C1 segment of cervical spinal cord (tissue), 14 donors: ENCODE results near the gene COL28A1.
A peak's percentile ranks its signal among the peaks of the same experiment; 100 is the strongest.
"Not testable (repeated sequence)": the region's sequence is repeated elsewhere in the genome, so short reads cannot be mapped to it uniquely, and the experiment has no call there.

Source experiments
- DNase-seq, 14 donors: peaks; one replicate each; lab custom pipeline; 2025; lab: John Stamatoyannopoulos, UW

The COL28A1 gene

DNA sequence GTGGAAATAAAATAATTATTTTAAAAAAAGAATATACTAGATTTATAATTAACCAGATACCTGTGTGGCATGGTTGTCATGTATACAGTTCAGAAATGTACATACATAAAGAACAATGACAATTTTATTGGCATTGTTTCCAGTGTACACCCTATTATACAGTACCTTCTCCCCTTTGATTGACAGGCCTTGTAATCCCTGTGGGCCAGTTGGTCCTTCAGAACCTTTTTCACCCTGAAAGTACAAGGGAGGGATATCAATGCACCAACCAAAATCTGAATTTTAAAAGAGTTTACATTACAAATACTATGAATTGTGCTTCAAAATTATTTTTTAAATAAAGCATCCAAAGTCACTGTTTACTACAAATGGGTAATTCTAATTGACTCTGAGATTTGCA lies 61.2 kb downstream of the COL28A1 start:
- DNase-seq, result no peak

GRCh38 chr7:7464991-7465765 lies 70.5 kb downstream of the COL28A1 start:
- DNase-seq, result not testable (repeated sequence)

DNA sequence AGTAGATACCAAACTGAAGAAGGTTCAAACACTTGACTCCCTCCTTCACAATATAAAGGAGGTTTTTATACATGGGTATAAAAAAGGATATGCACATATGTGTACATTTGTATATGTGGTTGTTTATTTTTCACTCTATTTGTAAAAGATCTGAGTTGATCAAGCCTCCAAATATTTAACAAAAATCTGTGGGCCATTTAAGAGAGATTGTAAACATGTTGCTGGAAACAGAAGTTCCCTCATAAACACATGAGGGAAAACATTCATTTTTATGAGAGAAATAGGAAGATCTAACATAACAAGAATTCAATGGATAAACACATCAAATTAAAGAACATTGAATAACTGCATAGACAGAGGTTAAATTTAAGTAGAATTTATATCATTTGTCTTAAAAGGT lies 81.7 kb downstream of the COL28A1 start:
- DNase-seq, result no peak

GRCh38 chr7:7452652-7453051 lies 83.0 kb downstream of the COL28A1 start:
- no peak for DNase-seq

DNA sequence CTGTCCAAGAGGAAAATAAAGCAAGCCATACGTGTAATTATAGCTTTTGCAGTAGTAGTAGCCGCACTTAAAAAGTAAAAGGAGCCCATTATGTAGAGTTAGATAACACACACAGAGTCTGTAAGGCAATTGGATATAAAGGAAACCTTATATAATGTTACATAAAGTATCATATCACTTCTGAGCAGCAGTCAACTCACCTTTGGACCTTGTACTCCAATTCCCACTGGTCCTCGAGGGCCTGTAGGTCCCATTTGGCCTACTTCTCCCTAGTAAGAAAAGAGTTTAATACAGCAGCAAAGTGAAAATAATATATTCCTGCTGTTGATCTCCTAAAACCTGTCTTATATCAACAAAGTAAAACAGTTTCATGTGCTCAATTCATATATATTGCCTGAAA lies 83.6 kb downstream of the COL28A1 start:
- no peak for DNase-seq

DNA sequence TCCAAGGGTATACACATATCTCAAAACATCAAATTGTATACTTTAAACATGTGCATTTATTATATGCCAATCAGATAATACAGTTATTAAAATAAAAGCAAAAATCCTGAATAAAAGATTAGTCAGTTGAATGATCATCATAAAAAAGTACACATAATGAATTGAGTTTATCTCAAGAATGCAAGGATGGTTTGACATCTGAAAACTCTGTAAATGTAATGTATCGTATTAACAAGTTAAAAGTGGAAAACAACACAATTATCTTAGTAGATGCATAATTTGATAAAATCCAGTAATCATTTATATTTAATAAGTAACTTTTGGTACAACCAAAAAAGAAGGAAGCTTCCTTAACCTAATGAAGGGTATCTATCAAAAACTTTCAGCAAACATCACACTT lies 86.6 kb downstream of the COL28A1 start:
- no peak for DNase-seq

DNA sequence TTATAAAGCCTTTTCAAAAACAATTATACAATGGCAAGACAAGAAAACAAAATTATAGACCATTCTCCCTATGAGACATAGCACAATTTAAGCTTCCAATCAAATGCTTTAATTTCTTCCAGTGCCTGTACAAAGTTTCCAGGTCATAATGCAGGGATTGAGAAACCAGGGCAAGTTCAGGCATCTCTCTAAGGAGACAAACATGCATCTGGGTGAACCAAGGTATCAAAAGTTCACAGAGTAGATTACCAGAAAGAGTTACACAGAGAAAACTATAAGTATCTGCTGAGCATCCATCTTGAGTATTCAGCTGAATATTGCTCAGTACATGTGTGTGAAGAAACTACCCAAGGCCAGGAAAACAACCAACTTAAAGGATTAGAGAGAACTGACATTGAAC lies 89.1 kb downstream of the COL28A1 start:
- no peak for DNase-seq

GRCh38 chr7:7443806-7444350 lies 91.8 kb downstream of the COL28A1 start:
- no peak for DNase-seq

DNA sequence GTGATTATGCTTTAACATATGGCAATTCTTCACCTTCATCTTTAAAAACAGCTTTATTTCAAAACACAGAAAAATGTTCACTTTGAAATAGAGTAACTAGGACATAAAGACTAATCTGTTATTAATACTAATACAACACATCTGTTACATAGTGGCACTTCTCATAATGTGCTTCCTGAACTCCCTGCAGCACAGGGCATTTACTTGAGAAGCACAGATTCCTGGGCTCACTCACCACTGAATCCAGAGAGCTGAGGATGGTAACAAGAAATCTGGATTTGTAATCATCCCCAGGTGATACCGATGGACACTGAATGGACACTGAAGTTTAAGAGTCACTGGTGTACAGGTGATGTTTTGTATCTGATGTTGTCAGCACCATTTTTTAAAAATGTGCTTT lies 96.1 kb downstream of the COL28A1 start:
- DNase-seq, result no peak

- no peak for DNase-seq
These were observed 96.8 kb downstream of the COL28A1 start for GRCh38 chr7:7438851-7439250.

- no peak for DNase-seq
These were observed 99.7 kb downstream of the COL28A1 start for GRCh38 chr7:7435978-7436377.

DNA sequence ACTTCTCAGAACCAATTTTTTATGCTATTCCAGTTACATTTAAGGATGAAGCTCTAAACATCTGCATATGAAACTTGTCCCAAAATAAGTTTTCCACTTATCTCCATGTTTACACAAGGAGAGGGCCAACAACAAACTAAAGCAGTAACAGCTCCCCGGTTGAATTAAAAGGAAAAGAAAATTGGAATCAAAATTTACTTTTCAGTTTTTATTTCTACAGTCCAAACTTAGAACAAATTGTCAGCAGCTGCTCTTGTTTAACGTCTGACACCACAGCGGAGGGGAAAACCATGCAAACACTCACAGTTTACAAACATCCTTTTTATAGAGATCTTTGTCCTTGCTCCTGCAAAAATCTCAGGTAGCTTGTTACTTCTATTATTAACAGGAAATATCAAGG lies 101.3 kb downstream of the COL28A1 start:
- no peak for DNase-seq

DNA sequence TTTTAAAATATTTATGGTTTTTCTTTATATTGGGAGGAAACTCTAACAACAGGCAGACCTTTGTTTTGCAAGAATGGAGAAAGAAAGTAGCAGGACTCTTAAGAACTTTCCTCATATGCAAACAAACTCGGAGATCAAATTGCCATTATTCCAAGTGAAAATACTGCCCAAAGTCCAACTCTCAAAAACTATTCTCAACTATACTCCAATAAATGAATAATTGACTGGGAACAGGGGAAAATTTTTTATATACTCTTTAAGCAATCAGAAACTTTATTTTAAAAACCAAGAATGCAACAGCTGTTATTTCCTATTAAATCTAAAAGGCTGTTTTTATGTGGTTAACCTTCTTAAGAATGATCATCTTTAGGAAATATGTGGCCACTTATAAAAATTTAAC lies 101.9 kb downstream of the COL28A1 start:
- no peak for DNase-seq

DNA sequence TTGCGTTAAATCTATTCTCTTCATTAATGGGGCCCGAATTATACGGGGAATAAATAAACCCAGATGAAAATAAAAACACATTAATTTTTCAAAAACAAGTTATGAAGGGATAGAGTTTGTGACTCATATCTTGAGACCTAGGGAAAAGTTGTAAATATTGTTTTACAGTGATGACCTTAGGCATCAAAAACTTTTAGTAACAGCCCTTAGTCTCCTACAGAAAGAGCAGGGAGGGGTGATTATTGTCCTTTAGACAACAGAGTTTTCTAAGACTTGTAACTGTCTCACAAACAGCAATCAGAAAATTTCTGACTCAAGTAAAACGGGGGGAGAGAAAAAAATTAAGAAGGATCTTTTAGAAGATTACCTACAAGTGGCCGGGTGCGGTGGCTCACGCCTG lies 102.7 kb downstream of the COL28A1 start:
- DNase-seq, result no peak

DNA sequence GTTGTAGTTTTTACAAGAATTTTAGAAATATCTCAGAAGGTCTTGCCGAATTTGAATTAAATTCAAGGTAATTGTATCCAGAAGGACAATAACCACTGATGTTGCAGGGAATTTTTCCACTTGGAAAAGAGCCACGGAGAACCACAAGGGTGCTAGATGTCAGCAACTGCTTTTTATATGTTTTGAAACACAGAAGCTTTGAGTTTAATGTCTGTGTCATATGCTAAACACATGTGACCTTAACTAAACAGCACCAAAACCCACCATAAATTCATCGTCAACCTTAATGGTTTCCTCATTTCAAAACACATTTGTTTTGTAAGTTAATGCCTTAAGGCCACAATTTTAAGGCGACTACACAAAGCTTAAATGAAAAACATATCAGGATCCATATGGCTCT lies 106.9 kb downstream of the COL28A1 start:
- no peak for DNase-seq

- DNase-seq, result peak in 7 of 14 donors; percentile 5 to 23 (median 20)
These were observed 108.3 kb downstream of the COL28A1 start for GRCh38 chr7:7427363-7427762.

DNA sequence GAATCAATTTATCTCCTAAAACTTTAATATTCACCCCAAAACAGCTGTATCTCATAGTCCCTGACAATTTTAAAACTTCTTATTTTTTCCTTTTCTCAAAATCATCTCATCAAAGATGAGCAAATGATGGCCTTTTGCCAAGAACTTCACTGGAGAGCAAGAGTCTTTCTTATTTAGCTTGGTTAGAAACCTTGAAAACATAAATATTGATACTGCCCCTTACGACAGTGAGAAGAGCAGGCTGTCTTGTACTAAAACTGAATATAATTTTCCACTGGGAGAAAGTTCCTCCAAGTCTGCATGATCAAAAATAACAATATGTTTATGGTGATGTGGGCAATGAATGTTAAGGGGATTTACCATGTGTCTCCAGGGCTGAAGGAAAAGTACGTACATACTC lies 109.0 kb downstream of the COL28A1 start:
- DNase-seq, result no peak

GRCh38 chr7:7425321-7425720 lies 110.4 kb downstream of the COL28A1 start:
- DNase-seq, result no peak

DNA sequence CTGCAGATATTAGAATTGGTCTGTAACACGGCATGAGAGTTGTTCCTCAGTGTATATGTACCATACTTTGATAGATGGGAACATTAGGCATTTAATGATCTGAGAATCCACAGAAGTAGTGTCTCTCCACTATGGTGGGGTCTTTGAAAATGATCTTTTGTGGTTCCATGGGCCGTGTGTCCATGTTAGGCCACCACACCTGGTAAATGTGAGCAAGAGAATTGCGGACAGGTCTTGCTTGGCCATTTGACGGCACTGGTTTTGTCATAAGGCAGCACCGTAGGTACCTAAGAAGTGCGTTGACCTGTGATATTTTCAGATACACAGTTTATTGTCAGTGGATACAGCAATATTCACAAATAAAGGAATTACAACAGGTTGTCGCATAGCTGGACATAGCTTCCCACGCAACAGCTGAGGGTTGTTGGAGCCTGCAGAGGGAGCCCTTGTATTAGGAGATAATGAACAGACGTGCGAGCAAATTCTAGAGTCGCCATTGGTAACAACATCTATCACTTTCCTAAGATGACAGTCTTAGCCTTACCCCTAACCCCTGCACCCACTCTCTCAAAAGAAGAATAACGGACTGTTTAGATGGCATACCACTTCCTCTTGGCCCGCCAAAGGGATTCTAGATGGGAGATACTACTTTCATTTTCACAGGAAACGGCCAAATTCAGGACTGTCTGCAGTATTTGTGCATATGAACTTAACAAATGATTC lies 111.4 kb downstream of the COL28A1 start:
- DNase-seq, result peak in 13 of 14 donors; percentile 1 to 61 (median 31)

- DNase-seq, result no peak
These were observed 113.0 kb downstream of the COL28A1 start for GRCh38 chr7:7422641-7423040.

DNA sequence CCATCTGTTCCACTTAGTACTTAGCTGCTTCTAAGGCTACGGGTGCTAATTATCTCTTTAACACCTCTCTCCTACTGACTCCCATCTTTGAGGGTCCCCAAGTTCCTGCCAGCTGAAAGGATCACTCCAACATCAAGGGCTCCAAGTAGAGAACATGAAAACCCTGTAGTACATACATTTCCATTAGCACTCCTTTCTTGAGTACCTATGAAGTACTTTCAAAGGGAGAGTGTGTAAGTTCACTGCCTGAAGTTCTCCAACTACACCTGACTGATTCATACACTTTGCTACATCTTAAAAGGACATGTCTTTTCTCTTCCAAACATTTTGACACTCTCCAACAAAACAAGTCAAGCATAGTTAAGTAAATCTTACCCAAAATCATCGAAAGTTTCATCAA lies 113.8 kb downstream of the COL28A1 start:
- no peak for DNase-seq

DNA sequence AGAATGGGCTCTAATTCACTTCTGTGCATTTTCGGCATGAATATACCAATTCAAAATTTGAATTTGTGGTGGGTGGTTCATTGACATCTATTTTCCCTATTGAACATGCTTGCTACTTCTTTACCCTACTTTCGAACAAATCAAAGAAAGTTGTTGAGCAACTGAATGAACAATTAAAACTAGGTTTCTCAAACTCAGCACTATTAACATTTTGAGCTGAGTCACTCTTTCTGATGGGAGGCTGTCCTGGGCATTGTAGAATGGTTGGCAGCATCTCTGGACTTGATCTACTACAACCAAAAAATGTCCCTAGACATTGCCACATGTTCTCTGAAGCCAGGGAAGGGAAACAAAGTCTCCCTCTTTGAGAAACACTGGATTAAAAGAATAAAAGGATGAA lies 116.7 kb downstream of the COL28A1 start:
- no peak for DNase-seq

DNA sequence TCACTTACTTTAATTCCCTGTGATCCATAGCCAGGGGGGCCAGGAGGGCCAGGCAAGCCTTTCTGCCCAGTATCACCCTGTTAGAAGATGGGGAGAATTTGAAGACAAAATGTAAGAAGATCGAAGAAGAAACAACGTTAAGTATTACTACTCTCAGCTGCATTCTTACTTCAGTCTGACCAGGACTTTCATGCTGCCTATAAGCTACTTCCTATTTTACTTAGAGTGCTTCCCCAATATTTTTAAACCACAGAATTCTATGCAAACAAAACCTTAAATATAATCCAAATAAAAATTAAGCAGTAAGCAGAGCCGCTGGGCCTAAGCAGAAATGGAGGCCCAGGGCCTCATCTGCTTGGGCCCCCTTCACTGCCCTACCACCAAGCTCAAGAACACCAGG lies 117.8 kb downstream of the COL28A1 start:
- DNase-seq, result no peak
